Caco-2 (cell line): ENCODE measurements around the gene WFDC10A. TPM values are rescaled to one million over a fixed set of nuclear protein-coding genes. Genes with fewer than 3 reads are reported as not detected.
"Not testable (repeated sequence)": the region's sequence is repeated elsewhere in the genome, so short reads cannot be mapped to it uniquely, and the experiment has no call there.

ENCODE experiments used
- BruUV-seq: library from RNA; stranded (reverse); fragments of 400-500 nt; replicated peaks from 2 replicates; lab custom pipeline; 2021; lab: Mats Ljungman, UMichigan
- CTCF ChIA-PET: fragments of 300-600 bp; sonication (Branson Sonifier 250); formaldehyde crosslinking; loops from one replicate; lab custom pipeline; 2022; ENCODE audit warnings: antibody characterized with exemption; lab: Charles Lee
- POLR2A ChIA-PET: fragments of 300-600 bp; sonication (Branson Sonifier 250); formaldehyde crosslinking; loops from one replicate; lab custom pipeline; 2022; ENCODE audit warnings: antibody characterized with exemption; lab: Charles Lee
- DNase-seq, 2 experiments: peaks; one replicate each; pipeline versions ENCODE4 v3.0.0 to v3.0.0-alpha.2; 2020 to 2022
- H3K27me3 ChIP-seq: replicated peaks from 2 replicates; pipeline ENCODE4 v1.6.0; 2011; ENCODE audit warnings: low read length; ENCODE audit not compliant: control insufficient read depth, insufficient read depth
- H3K36me3 ChIP-seq: 2 replicates; pipeline ENCODE4 v1.5.1; 2011; ENCODE audit warnings: low read length; ENCODE audit not compliant: control insufficient read depth, insufficient read depth
- H3K4me1 ChIP-seq: fragments of 250-450 bp; sonication (Bioruptor Pico); 2 replicates; pipeline ENCODE4 v1.5.1; 2020; ENCODE audit warnings: mild to moderate bottlenecking
- H3K4me3 ChIP-seq: 2 replicates; pipeline ENCODE4 v1.5.1; 2011; ENCODE audit warnings: low read depth, mild to moderate bottlenecking, control low read depth, low read length
- H3K9me3 ChIP-seq: fragments of 250-450 bp; sonication (Bioruptor Pico); 2 replicates; pipeline ENCODE4 v1.5.1; 2020; ENCODE audit warnings: mild to moderate bottlenecking, moderate library complexity
- H3K27ac Mint-ChIP-seq: one replicate; pipeline ENCODE4 v1.8.0; 2022; ENCODE audit warnings: mixed read lengths; ENCODE audit not compliant: unreplicated experiment
- H3K27me3 Mint-ChIP-seq: one replicate; pipeline ENCODE4 v1.8.0; 2022; ENCODE audit warnings: mixed read lengths; ENCODE audit not compliant: insufficient read depth, unreplicated experiment
- H3K36me3 Mint-ChIP-seq: one replicate; pipeline ENCODE4 v1.8.0; 2022; ENCODE audit warnings: mild to moderate bottlenecking, mixed read lengths; ENCODE audit not compliant: insufficient read depth, unreplicated experiment
- H3K4me1 Mint-ChIP-seq: one replicate; pipeline ENCODE4 v1.8.0; 2022; ENCODE audit warnings: low read depth, mixed read lengths; ENCODE audit not compliant: unreplicated experiment
- H3K4me3 Mint-ChIP-seq: one replicate; pipeline ENCODE4 v1.8.0; 2022; ENCODE audit warnings: mild to moderate bottlenecking, moderate library complexity, mixed read lengths; ENCODE audit not compliant: unreplicated experiment
- H3K9me3 Mint-ChIP-seq: one replicate; pipeline ENCODE4 v1.8.0; 2022; ENCODE audit warnings: mixed read lengths; ENCODE audit not compliant: unreplicated experiment
- CTCF ChIP-seq, 2 experiments: fragments of 200-600 bp in 1 of 2; IDR thresholded peaks; 1 replicate in 1 of 2; 2 replicates in 1 of 2; pipeline versions ENCODE4 v1.5.1 to v1.8.0; 2011 to 2022; ENCODE audit warnings: antibody characterized with exemption in 1 of 2, control low read depth in 1 of 2, inconsistent platforms in 1 of 2, low read depth in 1 of 2, low read length in 1 of 2, mild to moderate bottlenecking in 1 of 2, moderate library complexity in 1 of 2; ENCODE audit not compliant: insufficient read depth in 1 of 2, severe bottlenecking in 1 of 2, unreplicated experiment in 1 of 2
- intact Hi-C: fragments of 100-400 bp; cut with micrococcal nuclease; formaldehyde crosslinking; loops from one replicate; pipeline ENCODE4 v1.10.0; 2022; ENCODE audit not compliant: unreplicated experiment
- total RNA-seq: library from RNA; stranded (reverse); gene quantifications from 2 replicates; pipeline ENCODE4 v1.2.3, GENCODE V29; 2022

The WFDC10A gene
- total RNA-seq, 1 experiment from 2014 or later, result not detected

GRCh38 chr20:45647441-45648050, 18.0 kb downstream of the WFDC10A start:
- CTCF ChIA-PET, result interaction anchor here (0.7 to 1.1 kb wide), 2 partner anchors 18 to 123 kb away, joined by 3 to 7 read pairs; partner anchors contain the start of gene WFDC10A
- H3K36me3 Mint-ChIP-seq, result no peaks in the 10 kb centered on the region
- H3K9me3 Mint-ChIP-seq, result no peaks in the 10 kb centered on the region
- POLR2A ChIA-PET, result no interaction called here
- H3K27me3 Mint-ChIP-seq, result peaks cover 7% of the 10 kb centered on the region
- Histone ChIP-seq H3K4me1 (peaks cover 19% of the 10 kb centered on the region), H3K4me3 (no peak overlapping the region), H3K27me3 (no peaks in the 10 kb centered on the region), H3K36me3 (no peaks in the 10 kb centered on the region), H3K9me3 (peaks cover 8% of the 10 kb centered on the region; the same call in 1 of the 2 replicates)
- H3K4me3 Mint-ChIP-seq, result no peak overlapping the region
- H3K4me1 Mint-ChIP-seq, result peaks cover 17% of the 10 kb centered on the region
- no peak overlapping the region for H3K27ac Mint-ChIP-seq
- TF ChIP-seq CTCF (IDR thresholded peaks at IDR 0.05; ENCODE audit: insufficient read depth in 1 of 2, low read depth in 1 of 2, low read length in 1 of 2, severe bottlenecking in 1 of 2, unreplicated experiment in 1 of 2), result no peak
- no peak for DNase-seq
- no TSS peak for BruUV-seq
- intact Hi-C loops, result loop anchor here (2.0 kb wide), 1 partner anchor 27 kb away; no protein-coding TSS in a partner anchor

GRCh38 chr20:45649312-45649863, 19.8 kb downstream of the WFDC10A start:
- Mint-ChIP-seq H3K4me3 (no peak overlapping the region), H3K27me3 (peaks cover 6% of the 10 kb centered on the region), H3K4me1 (peaks cover 17% of the 10 kb centered on the region), H3K36me3 (no peaks in the 10 kb centered on the region), H3K27ac (peak overlapping the region; percentile 16), H3K9me3 (no peaks in the 10 kb centered on the region)
- H3K4me1 ChIP-seq, result peaks cover 19% of the 10 kb centered on the region
- no peak overlapping the region for H3K4me3 ChIP-seq
- peak in 1 of 2 experiments; percentile 43 for DNase-seq
- no TSS peak for BruUV-seq
- peaks cover 8% of the 10 kb centered on the region; the same call in 1 of the 2 replicates for H3K9me3 ChIP-seq
- ChIA-PET CTCF (interaction anchor here (1.5 kb wide), 2 partner anchors 20 to 122 kb away, joined by 5 to 9 read pairs; partner anchors contain the start of gene WFDC10A), POLR2A (no interaction called here)
- H3K27me3 ChIP-seq, result no peaks in the 10 kb centered on the region
- H3K36me3 ChIP-seq, result no peaks in the 10 kb centered on the region
- intact Hi-C loops, result loop anchor here (2.0 kb wide), 1 partner anchor 29 kb away; no protein-coding TSS in a partner anchor
- TF ChIP-seq CTCF (IDR thresholded peaks at IDR 0.05; ENCODE audit: insufficient read depth in 1 of 2, low read depth in 1 of 2, low read length in 1 of 2, severe bottlenecking in 1 of 2, unreplicated experiment in 1 of 2), result no peak

GRCh38 chr20:45651726-45652125, 22.2 kb downstream of the WFDC10A start:
- H3K36me3 Mint-ChIP-seq, H3K36me3 ChIP-seq, H3K4me3 Mint-ChIP-seq, H3K4me3 ChIP-seq, H3K27ac Mint-ChIP-seq, intact Hi-C loops, POLR2A ChIA-PET, H3K9me3 Mint-ChIP-seq, H3K9me3 ChIP-seq, H3K27me3 Mint-ChIP-seq, H3K27me3 ChIP-seq, BruUV-seq: not testable (repeated sequence)
- CTCF ChIA-PET, result interaction anchor here (0.7 kb wide), 1 partner anchor 119 kb away, joined by 3 read pairs; no protein-coding TSS in a partner anchor
- DNase-seq, result peak; percentile 50 to 57
- H3K4me1 Mint-ChIP-seq, result peaks cover 17% of the 10 kb centered on the region
- peaks cover 19% of the 10 kb centered on the region for H3K4me1 ChIP-seq

- H3K4me3 ChIP-seq, H3K9me3 Mint-ChIP-seq, H3K36me3 Mint-ChIP-seq, POLR2A ChIA-PET, H3K27ac Mint-ChIP-seq, BruUV-seq, H3K27me3 Mint-ChIP-seq, H3K4me3 Mint-ChIP-seq, H3K4me1 ChIP-seq, H3K27me3 ChIP-seq, CTCF ChIA-PET, intact Hi-C loops, H3K36me3 ChIP-seq, H3K4me1 Mint-ChIP-seq, DNase-seq: not testable (repeated sequence)
- H3K9me3 ChIP-seq, result peaks cover 10% of the 10 kb centered on the region; the same call in 1 of the 2 replicates
These were observed 27.5 kb downstream of the WFDC10A start for GRCh38 chr20:45657038-45657437.
